Astrocyte of the spinal cord (primary cell): ENCODE data around the gene PDLIM5.
A peak's percentile ranks its signal among the peaks of the same experiment; 100 is the strongest.

ENCODE experiments used
- DNase-seq: peaks from one replicate; pipeline ENCODE4 v3.0.0; 2011; ENCODE audit warnings: low read depth, low spot score
- H3K4me3 ChIP-seq: 2 replicates; pipeline ENCODE4 v1.5.1; 2011; ENCODE audit warnings: low read depth, mild to moderate bottlenecking, low read length, moderate library complexity
- in situ Hi-C: cut with HindIII; loops from 2 replicates; pipeline ENCODE4 v1.10.0; 2017; ENCODE audit warnings: low sequenced_read_pairs
- TF ChIP-seq, protein P1 (sequence below): IDR thresholded peaks from 2 replicates; pipeline ENCODE4 v1.5.1; 2012; ENCODE audit warnings: low read depth, mild to moderate bottlenecking, low read length, inconsistent platforms

Gene PDLIM5

GRCh38 chr4:94686086-94686485 is 234.3 kb downstream of the PDLIM5 start:
- TF ChIP-seq, protein P1, sequence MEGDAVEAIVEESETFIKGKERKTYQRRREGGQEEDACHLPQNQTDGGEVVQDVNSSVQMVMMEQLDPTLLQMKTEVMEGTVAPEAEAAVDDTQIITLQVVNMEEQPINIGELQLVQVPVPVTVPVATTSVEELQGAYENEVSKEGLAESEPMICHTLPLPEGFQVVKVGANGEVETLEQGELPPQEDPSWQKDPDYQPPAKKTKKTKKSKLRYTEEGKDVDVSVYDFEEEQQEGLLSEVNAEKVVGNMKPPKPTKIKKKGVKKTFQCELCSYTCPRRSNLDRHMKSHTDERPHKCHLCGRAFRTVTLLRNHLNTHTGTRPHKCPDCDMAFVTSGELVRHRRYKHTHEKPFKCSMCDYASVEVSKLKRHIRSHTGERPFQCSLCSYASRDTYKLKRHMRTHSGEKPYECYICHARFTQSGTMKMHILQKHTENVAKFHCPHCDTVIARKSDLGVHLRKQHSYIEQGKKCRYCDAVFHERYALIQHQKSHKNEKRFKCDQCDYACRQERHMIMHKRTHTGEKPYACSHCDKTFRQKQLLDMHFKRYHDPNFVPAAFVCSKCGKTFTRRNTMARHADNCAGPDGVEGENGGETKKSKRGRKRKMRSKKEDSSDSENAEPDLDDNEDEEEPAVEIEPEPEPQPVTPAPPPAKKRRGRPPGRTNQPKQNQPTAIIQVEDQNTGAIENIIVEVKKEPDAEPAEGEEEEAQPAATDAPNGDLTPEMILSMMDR, result no peak
- no peak overlapping the region for H3K4me3 ChIP-seq
- in situ Hi-C loops, result no loop called here
- no peak for DNase-seq

DNA sequence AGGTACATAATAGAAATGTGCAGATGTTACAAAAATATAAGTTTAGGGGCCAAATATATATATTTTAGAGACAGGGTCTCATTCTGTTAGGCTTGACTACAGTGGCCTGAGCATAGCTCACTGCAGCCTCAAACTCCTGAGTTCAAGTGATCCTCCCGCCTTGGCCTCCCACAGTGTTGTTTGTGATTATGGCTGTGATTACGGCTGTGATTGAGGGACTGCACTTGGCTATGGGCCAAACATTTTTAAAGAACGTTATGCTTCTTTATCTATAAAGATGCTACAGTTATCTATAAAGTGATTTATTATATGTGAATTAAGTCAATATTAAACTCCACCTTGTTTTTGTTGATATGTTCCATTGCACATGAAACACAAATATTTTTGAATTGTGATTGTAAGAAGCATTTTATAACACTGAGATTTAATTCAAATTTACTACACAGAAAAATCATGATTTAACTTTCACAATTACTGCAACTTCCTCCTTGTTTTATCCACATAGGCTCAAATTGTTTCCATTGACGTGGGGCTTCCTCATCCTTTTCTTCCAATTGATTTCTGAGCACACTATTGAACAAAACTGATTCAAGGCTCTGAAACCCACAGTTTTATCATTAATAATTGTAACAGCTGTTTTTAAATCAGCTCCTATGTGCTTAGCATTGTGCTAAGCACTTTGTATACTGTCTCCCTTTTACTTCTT is 237.6 kb downstream of the PDLIM5 start:
- DNase-seq, result no peak
- in situ Hi-C loops, result no loop called here
- H3K4me3 ChIP-seq, result no peak overlapping the region
- TF ChIP-seq, protein P1, result no peak

- DNase-seq, result peak; percentile 14
- in situ Hi-C loops, result no loop called here
- TF ChIP-seq, protein P1, result no peak
- no peak overlapping the region for H3K4me3 ChIP-seq
Measured at GRCh38 chr4:94690851-94691254, 239.1 kb downstream of the PDLIM5 start.

DNA sequence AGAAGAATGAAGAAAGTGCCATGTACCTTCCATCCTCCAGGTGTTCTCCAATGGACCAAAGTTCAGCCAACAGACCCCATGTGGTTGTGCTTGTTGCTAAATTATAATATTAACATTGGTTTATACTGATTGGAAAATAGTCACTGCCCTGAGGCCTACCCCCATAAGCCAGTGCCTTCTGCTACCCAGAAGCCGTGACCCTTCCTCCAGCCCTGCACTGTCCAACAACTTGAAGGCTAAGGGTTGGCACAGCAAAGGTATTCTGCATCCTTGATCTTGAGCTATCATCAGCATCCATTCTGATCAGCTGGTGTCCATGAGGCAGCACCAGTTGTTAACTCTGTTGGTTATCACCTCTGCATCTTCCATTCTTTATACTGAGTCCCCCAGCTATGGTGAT is 239.8 kb downstream of the PDLIM5 start:
- DNase-seq, result no peak
- no peak overlapping the region for H3K4me3 ChIP-seq
- in situ Hi-C loops, result no loop called here
- TF ChIP-seq, protein P1, result no peak

DNA sequence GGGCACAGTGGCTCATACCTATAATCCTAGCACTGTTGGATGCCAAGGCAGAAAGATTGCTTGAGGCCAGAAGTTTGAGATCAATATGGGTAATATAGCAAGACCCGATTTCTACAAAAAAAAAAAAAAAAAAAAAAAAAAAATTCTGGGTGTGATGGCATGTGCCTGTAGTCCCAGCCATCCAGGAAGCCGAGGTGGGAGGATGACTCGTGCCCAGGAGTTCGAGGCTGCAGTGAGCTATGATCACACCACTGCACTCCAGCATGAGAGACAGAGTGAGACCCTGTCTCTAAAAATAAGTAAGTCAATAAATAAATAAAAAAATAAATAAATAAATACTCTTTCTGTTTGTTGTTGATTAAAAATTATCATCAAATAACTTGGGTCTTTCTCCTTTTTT is 243.6 kb downstream of the PDLIM5 start:
- TF ChIP-seq, protein P1, result no peak
- no peak for DNase-seq
- in situ Hi-C loops, result no loop called here

GRCh38 chr4:94698187-94698586 is 246.4 kb downstream of the PDLIM5 start:
- H3K4me3 ChIP-seq, result no peak overlapping the region
- no peak for DNase-seq
- TF ChIP-seq, protein P1, result no peak
- in situ Hi-C loops, result no loop called here

More for the DNA sequence above, 243.6 kb downstream of the PDLIM5 start:
- H3K4me3 ChIP-seq, result no peak overlapping the region

DNA sequence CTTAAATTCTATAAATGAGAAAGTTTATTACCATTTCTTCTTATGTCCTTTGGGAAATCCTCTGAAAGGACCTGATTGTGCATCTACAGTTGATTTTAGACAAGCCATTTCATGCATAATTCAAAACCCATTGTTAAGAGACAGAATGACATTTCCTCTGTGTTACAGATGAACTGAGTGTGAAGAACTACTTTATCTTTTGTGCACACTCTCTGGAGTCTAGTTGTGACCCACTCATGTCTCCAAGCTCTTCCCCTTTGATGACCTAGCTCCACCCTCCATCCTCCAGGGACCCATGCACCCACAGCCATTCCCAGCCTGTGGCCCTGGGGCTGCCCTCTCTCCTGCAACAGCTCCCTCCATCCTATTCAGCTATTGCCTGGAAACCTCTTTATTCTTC is 248.6 kb downstream of the PDLIM5 start:
- no peak for DNase-seq
- no peak overlapping the region for H3K4me3 ChIP-seq
- TF ChIP-seq, protein P1, result no peak
- in situ Hi-C loops, result no loop called here
